GM21526 (cell line): Measurements from ENCODE around the gene GRIN1.
"Not testable (repeated sequence)": the region's sequence is repeated elsewhere in the genome, so short reads cannot be mapped to it uniquely, and the experiment has no call there.

ENCODE experiments used
- ATAC-seq: cut with Tn5 transposase; IDR thresholded peaks from one replicate; pipeline ENCODE4 v1.9.1; 2021; ENCODE audit warnings: moderate library complexity; ENCODE audit not compliant: unreplicated experiment, low FRiP score

Gene GRIN1

DNA sequence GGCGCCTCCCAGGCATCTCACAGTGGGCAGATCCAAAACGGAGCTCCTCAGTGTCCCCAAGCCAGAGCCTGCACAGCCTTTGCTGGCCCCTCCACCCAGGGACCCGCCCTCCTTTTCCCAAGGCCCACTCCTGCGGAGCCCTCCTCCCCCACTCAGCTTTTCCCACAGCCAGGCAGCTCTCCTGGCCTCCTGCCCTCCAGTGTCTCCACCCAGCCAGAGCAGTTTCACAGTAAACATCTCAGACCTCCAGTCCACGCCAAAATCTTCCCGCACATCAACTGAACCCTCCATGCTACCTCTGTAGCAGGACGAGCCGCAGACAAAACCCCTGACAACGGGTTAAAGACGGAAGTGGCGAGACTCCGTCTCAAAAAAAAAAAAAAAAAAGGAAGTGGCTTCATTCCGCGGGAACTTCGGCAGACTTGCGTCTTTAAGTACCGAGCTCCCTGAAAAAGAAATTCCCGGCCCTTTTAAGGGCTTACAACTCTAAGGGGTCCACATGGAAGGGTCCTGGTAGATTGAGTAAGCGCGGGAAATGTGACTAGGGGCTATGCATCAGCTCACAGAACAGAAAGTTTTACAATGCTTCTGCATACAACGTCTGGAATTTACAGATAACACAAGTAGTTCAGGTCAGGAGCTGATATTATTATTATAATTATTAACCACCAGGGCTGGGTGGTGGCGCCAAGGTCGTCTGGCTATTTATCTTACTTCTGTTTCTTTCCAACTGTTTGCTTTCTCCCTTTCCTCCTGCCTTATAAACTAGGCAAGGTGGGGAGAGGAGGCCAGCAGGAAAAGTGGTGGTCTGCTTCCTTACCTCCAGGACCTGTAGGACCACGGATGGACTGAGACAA lies 11.4 kb upstream of the GRIN1 start:
- ATAC-seq = no peak

DNA sequence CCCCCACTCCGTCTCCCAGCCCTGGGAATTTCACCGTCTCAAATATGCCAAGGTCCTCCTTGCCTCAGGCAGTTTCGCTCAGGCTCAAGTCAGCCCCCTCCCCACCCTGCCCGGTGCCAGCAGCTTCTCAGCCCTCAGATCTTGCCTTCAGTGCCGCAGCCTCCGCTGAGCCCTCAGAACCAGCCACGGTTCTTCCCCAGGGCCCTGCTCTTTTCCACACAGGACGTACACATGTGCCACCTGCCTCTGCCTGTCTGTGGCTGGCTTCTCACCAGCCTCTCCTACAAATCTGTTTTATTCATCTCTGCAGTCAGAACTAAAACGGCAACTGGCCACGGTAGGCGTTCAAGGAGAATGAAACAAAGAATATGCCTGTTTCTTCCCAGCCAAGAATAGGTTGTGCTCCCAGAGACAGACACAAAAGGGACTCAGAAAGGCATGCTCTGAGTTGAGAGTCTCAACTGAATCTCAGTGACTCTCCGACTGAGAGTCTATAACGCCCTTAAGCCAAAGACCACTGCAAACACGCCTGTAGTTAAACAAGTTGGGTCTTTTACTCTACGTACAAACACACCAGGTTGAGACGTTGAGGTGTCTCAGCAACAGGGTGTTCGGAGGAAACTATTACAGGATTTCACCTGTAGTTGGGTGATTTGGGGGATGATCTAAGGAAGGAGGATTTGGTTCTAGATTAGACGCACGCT lies 10.6 kb upstream of the GRIN1 start:
- ATAC-seq = no peak

- peak; percentile 15 for ATAC-seq
Observed at GRCh38 chr9:137128862-137129455, 10.0 kb upstream of the GRIN1 start.

DNA sequence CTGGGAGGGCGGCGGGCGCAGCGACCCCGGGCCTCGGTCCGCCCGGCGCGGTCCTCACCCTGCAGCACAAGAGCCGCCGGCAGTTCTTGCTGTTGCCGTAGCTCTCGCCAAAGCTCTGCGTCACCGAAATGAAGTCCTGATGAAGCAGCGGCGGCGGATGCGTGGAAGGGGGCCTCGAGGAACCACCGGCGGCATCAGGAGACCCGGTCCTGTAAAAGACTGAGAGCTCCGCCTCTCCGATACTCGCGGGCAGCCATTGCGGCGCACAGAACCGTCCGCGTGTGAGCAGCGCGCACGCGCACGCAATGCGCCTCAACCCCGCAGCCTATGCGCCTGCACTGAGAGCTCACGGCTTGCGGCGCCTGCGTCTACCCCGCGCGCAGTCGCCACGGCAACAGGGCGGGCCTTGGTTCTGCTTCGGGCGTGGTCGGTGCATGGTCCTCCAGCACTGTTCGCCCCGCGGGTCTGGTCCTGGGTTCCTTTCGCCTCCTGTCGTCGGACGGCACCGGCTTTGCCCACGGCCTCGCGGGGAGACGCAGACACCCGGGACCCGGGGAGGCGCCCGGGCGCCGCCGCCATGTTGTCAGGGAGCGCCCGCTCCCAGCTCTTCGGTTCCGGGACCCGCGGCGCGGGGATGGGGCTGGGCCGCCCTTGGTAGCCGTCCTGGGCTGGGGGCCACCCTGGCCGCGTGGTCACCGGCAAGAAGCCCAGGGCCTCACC lies 9.3 kb upstream of the GRIN1 start:
- ATAC-seq = peak; percentile 55

DNA sequence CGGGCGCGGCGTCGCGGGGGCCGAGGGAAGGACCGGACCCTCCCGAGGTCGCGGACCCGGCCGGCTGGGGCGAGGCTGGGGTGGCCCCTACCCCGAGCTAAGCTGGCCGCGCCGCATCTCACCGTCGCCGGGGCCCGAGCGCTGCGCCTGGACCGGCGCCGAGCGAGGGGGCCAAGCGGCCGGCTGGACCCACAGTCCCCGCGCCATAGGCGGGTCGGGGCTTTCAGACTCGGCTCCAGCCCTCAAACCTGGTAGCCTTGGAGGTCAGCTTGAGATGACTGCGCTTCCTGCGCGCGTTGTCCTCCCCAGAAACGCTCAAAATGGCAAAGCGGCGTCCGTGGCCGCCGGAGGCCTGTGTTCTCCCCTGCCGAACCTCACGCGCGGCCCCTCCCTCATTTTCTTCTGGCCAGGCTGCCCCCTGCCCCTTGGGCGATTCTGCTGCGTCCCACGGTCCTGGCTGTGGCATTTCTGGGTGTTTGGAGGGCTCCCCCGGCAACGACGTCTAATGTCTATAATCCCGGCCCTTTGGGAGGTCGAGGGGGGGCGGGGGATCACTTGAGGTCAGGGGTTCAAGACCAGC lies 8.7 kb upstream of the GRIN1 start:
- no peak for ATAC-seq

- ATAC-seq = no peak
Observed at GRCh38 chr9:137134191-137134590, 4.8 kb upstream of the GRIN1 start.

- ATAC-seq = not testable (repeated sequence)
Observed at GRCh38 chr9:137135154-137135553, 3.8 kb upstream of the GRIN1 start.

- no peak for ATAC-seq
Observed at GRCh38 chr9:137136261-137136880, 2.6 kb upstream of the GRIN1 start.

GRCh38 chr9:137136881-137137607 lies 1.9 kb upstream of the GRIN1 start:
- no peak for ATAC-seq

- ATAC-seq = no peak
Observed at GRCh38 chr9:137138058-137138721, 764 bp upstream of the GRIN1 start.

- no peak for ATAC-seq
Observed at GRCh38 chr9:137139468-137140150, 655 bp downstream of the GRIN1 start.

GRCh38 chr9:137140151-137141012 lies 1.4 kb downstream of the GRIN1 start:
- no peak for ATAC-seq

DNA sequence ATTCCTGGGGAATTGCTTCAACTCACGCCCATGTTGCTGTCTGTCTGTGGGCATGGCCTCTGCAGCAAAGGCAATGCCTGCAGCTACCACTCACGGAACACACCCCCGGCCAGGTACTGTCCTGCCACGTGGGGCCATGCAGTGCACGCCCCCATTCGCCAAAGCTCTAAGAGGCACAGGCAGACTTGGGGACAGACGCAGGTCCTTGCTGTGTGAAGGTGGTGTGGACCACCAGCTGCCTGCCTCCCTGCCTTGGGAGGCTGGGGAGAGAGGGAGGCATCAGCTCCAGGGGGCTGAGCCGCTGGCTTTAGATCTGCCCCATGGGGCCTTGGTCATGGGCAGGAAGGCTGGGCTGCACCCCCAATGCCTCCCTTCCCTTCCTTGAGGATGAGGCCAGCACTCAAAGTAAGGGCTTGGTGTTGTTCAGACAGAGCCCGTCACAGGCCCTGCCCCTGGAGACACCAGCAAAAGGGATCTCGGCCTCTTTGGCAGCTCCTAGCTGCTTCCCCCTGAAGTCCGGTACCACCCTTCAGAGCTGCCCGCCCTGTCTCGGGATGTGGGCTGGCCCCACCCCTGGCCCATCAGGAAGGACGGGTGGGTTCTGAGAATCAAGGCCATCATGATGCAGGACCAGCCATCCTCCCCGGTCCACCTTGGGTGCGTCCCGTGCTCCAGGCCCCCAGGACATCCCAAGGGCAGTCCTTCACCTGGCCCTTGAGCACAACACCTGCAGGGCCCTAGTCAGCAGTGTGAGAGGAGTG lies 2.3 kb downstream of the GRIN1 start:
- ATAC-seq = no peak

- no peak for ATAC-seq
Observed at GRCh38 chr9:137141976-137142936, 3.3 kb downstream of the GRIN1 start.

GRCh38 chr9:137143459-137143858 lies 4.5 kb downstream of the GRIN1 start:
- no peak for ATAC-seq
